Hematopoietic multipotent progenitor cell treated with erythropoietin and hydrocortisone succinate and interleukin-3 and kit ligand, for 17 days (in vitro differentiated cells): ENCODE measurements around the gene ABLIM2.
"Not testable (repeated sequence)": the region's sequence is repeated elsewhere in the genome, so short reads cannot be mapped to it uniquely, and the experiment has no call there.

ENCODE experiments used
- DNase-seq: peaks from one replicate; pipeline ENCODE4 v3.0.0-alpha.2; 2015; ENCODE audit warnings: low spot score

Gene ABLIM2

GRCh38 chr4:7960017-7960789 is 198.4 kb downstream of the ABLIM2 start:
- no peak for DNase-seq

GRCh38 chr4:7959078-7959477 is 199.5 kb downstream of the ABLIM2 start:
- DNase-seq: no peak

DNA sequence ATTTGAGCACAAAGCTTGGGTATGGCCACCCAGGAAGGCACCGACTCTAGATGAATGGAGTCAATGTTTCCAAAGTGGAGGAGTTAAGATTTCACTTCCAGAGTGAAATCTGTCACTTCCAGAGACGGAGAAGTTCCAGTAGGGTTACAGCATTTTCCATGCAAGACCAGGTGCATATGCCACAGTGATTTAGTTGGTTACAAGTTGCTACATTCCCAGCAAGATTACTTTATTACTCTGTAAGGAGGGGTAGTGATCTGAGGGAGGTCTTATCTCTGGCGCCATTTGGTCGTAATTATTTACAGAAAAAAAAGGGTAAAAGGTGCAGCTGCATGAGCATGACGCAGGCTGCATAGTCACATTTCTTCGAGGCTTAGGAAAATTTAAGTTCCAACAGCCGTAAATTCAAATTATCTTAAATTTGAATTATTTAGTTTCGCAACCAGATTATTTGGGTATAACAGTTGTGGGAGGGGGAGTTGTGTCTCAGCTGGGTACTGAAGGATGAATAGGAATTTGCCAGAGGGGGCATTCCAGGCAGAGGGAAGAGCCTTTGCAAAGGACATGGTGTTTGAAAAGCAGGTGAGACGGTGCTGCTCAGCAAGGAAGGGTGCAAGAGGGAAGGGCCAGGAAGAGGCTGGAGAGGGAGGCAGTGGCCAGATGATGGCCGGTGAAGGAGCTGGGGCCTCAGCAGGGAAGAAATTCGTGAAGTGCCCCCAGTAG is 201.5 kb downstream of the ABLIM2 start:
- no peak for DNase-seq

- no peak for DNase-seq
Measured at GRCh38 chr4:7956270-7956808, 202.3 kb downstream of the ABLIM2 start.

DNA sequence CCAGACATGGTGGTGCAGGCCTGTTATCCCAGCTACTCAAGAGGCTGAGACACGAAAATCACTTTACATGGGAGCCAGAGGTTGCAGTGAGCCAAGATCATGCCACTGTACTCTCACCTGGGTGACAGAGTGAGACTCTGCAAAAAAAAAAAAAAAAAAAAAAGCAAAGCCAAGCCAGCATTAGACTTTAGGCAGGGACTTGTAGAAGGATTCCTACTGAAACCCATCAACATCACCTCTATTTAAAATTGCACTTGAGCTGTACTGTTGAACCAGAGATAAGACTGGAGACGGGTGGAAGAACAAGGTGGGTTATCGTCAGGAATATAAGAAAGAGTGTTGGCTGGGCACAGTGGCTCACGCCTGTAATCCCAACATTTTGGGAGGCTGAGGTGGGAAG is 203.2 kb downstream of the ABLIM2 start:
- DNase-seq: no peak

GRCh38 chr4:7952615-7953014 is 206.0 kb downstream of the ABLIM2 start:
- no peak for DNase-seq

DNA sequence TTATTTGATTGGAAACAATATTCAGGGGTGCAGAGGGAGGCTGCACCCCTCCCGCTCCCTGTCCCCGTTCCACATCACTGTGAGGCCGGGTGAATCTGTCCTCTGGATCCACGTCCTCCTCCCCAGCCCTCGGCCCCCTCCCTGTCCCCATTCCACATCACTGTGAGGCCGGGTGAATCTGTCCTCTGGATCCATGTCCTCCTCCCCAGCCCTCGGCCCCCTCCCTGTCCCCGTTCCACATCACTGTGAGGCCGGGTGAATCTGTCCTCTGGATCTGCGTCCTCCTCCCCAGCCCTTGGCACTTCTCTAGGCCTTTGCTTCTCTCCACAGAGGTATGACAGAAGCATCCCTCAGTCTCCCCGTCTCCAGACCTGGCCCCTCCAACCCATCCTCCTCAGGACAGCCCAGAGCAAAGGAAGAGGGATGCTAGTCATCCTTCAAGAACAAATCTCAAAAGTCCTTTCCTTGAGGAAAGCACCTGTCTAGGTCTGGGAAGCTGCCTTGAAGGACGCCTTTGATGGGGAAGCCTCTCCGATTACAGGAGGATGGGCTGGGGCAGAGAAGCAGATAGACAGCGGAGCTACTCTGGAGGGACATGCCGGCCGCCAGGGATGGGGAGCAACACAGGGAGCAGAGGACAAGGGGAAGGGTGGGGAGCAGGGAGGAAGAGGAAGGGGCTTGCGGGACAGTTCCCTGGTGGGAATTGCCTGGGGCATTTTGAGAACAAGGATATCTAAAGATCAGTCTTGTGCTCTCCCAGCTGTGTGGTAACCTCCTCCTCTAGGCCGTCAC is 208.1 kb downstream of the ABLIM2 start:
- no peak for DNase-seq

GRCh38 chr4:7949759-7950158 is 208.9 kb downstream of the ABLIM2 start:
- DNase-seq: no peak

DNA sequence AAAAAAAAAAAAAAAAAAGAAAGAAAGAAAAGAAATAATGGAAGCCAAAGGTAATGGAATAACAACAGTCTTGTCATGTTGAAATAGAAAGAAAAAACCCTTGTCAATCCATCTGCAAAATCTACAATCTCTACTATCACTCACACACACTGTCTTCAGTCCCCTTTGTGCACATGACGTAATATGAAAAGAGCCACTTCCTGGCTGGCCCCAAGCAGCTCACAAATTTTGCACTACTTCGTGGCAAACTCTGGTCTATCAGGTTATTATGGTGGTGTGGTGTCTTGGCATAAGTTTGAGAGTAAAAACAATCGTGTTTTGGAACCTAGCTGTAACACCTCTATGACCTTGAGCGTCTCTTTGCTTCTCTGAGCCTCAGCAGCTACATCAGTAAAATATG is 210.7 kb downstream of the ABLIM2 start:
- DNase-seq: no peak

DNA sequence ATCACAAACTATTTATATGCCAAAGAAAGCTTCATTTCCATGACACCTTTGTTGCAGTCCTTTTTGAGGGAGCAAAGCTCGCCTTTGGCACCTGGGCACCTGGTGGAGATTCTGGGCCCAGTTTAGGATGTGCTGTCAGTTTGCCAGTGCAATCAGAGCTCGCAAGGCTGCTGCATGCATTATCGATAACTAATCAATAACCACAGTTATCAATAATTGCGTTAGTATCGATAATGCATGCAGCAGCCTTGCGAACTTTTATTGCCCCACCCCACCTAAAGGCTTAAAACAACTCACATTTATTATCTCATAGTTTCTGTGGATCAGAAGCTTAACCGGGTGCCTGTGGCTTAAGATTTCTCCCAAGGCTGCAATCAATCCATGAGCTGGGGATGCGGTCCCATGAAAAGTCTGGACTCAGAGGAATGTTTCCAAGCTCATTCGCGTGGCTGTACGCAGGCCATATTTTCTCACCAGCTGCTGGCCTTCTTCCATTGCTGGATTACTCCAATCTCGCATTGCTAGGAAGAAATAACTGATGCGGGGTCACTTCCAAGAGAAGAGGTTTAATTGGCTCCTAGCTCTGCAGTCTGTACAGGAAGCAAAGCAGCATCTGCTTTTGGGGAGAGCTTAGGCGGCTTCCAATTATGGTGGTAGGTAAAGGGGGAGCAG is 212.8 kb downstream of the ABLIM2 start:
- DNase-seq: no peak

- DNase-seq: no peak
Measured at GRCh38 chr4:7944599-7945220, 213.9 kb downstream of the ABLIM2 start.

- not testable (repeated sequence) for DNase-seq
Measured at GRCh38 chr4:7943688-7944087, 214.9 kb downstream of the ABLIM2 start.

GRCh38 chr4:7943211-7943610 is 215.4 kb downstream of the ABLIM2 start:
- DNase-seq: no peak

DNA sequence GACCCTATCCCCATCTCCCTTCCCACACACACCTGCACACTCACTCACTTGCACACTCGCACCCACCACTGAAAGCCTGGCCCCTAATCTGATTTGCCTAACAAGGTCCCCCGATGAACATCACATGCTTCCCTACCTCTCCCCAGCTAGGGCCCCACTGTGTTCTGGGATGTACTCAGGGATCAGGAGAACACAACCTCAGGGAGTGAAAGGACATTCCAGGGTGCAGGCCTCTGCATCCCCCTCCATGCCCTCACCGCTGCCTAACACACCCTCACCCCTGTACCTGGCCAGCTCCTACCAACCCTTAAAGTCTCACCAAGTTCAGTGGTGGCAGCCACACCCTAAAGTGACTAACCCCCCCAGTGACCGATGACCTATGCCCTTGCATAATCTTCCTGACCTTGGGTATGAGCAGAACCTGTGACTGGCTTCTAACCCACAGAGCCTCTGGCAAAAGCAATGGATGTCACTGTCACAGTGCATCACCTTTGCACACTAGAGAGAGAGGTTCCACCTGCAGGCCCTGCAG is 216.6 kb downstream of the ABLIM2 start:
- no peak for DNase-seq

GRCh38 chr4:7941111-7941964 is 217.3 kb downstream of the ABLIM2 start:
- no peak for DNase-seq

- peak; percentile 24 for DNase-seq
Measured at GRCh38 chr4:7939377-7940108, 219.1 kb downstream of the ABLIM2 start, which contains the start of gene AFAP1. Gene AFAP1, minus strand, starts transcription at chr4:7939861. Its CDS starts 67,783 bp downstream, at chr4:7872078.

GRCh38 chr4:7938609-7939376 is 219.8 kb downstream of the ABLIM2 start:
- no peak for DNase-seq

DNA sequence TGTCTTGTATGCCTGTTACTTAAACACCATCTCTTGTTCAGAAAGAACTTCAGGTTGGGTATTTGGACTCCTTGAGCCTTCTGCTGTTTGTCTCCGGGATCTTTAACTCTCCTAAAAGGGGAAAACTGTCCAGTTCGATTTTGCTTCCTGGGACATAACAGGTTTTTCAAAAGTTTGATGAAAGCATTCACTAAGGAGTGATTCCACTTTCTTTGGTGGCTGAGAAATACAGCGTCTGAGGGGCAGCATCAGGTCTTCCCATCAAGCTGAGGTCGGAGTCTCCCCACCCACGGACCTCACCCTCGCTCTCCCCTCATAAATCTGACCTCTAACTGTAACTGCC is 220.4 kb downstream of the ABLIM2 start:
- DNase-seq: no peak

DNA sequence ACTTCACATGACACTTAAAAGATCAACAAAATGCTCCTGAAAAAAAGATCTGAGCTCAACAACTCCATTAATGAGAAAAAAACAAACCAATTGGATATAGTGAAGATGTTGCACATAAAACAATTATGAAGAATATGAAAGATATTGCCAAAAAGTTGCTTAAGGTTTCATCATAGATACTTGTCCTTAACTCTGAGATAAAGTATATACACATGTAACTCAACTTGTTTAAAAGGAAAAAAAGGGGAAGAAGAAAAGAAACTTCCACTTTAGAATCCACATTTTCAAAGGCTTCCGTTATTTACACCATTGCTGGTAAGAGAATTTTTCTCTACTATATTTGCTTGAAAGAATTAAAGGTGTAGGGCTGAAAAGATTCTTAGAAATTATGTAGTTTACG is 221.6 kb downstream of the ABLIM2 start:
- DNase-seq: no peak
